ENCODE measurements around the gene MED16. TPM values are rescaled to one million over a fixed set of nuclear protein-coding genes. Genes with fewer than 3 reads are reported as not detected.

Gene MED16
- total and polyA plus RNA-seq, 12 donors: 5.3 to 139 (median 62.6) TPM

- 88 to 98% (median 96%) methylated on average over 26 to 64 of the region's 64 CpGs for WGBS, 4 donors
- H3K4me1 ChIP-seq (replicated peaks in 1 of 2): no peaks in the 10 kb centered on the region
- intact Hi-C loops (cut with DNase I): no loop called here
- no peak for DNase-seq
- no peaks in the 10 kb centered on the region for H3K27me3 ChIP-seq
- H3K27ac ChIP-seq: no peak overlapping the region
- no peaks in the 10 kb centered on the region for H3K9me3 ChIP-seq (replicated peaks in 1 of 3)
- peaks cover 0 to 64% of the 10 kb centered on the region in 2 donors for H3K36me3 ChIP-seq (replicated peaks in 1 of 2)
- no peak overlapping the region for H3K4me3 ChIP-seq
- TF ChIP-seq CTCF (IDR thresholded peaks at IDR 0.05): no peak
- TF ChIP-seq POLR2A (IDR thresholded peaks at IDR 0.05): no peak
Measured at GRCh38 chr19:885536-886224, 7.3 kb downstream of the MED16 start.

- TF ChIP-seq POLR2A (IDR thresholded peaks at IDR 0.05): no peak
- TF ChIP-seq CTCF (IDR thresholded peaks at IDR 0.05): no peak
- 93 to 97% (median 95%) methylated on average over 25 to 51 of the region's 51 CpGs for WGBS, 4 donors
- H3K4me3 ChIP-seq: no peak overlapping the region
- no peak for DNase-seq
- H3K9me3 ChIP-seq (replicated peaks in 1 of 3): no peaks in the 10 kb centered on the region
- no peaks in the 10 kb centered on the region for H3K27me3 ChIP-seq
- H3K27ac ChIP-seq: no peak overlapping the region
- peaks cover 0 to 68% of the 10 kb centered on the region in 2 donors for H3K36me3 ChIP-seq (replicated peaks in 1 of 2)
- no peaks in the 10 kb centered on the region for H3K4me1 ChIP-seq (replicated peaks in 1 of 2)
- intact Hi-C loops (cut with DNase I): no loop called here
Measured at GRCh38 chr19:884420-885211, 8.4 kb downstream of the MED16 start.

- Histone ChIP-seq H3K4me3 (no peak overlapping the region), H3K4me1 (replicated peaks in 1 of 2) (no peaks in the 10 kb centered on the region), H3K27ac (no peak overlapping the region), H3K27me3 (no peaks in the 10 kb centered on the region), H3K9me3 (replicated peaks in 1 of 3) (no peaks in the 10 kb centered on the region), H3K36me3 (replicated peaks in 1 of 2) (peaks cover 0 to 62% of the 10 kb centered on the region in 2 donors)
- TF ChIP-seq POLR2A (IDR thresholded peaks at IDR 0.05) (no peak), CTCF (IDR thresholded peaks at IDR 0.05) (no peak)
- no peak for DNase-seq
- 82 to 95% (median 92%) methylated on average over 7 to 22 of the region's 22 CpGs for WGBS, 4 donors
- intact Hi-C loops (cut with DNase I): no loop called here
Measured at GRCh38 chr19:883661-884211, 9.3 kb downstream of the MED16 start.

- intact Hi-C loops (cut with DNase I): no loop called here
- TF ChIP-seq CTCF (IDR thresholded peaks at IDR 0.05) (no peak), POLR2A (IDR thresholded peaks at IDR 0.05) (no peak)
Measured at GRCh38 chr19:882871-883497, 10.0 kb downstream of the MED16 start.

More at GRCh38 chr19:882871-883497, 10.0 kb downstream of the MED16 start:
- no peaks in the 10 kb centered on the region for H3K4me1 ChIP-seq (replicated peaks in 1 of 2)
- H3K27me3 ChIP-seq: no peaks in the 10 kb centered on the region
- no peak overlapping the region for H3K4me3 ChIP-seq
- DNase-seq: no peak
- WGBS, 4 donors: 86 to 92% (median 91%) methylated on average over 10 to 27 of the region's 30 CpGs
- no peaks in the 10 kb centered on the region for H3K9me3 ChIP-seq (replicated peaks in 1 of 3)
- H3K27ac ChIP-seq: no peak overlapping the region
- peaks cover 0 to 58% of the 10 kb centered on the region in 2 donors for H3K36me3 ChIP-seq (replicated peaks in 1 of 2)

Measured in adrenal gland (tissue), 12 donors.